RCC 7860 (cell line): ENCODE data around the gene MS4A10.
"Not testable (repeated sequence)": the region's sequence is repeated elsewhere in the genome, so short reads cannot be mapped to it uniquely, and the experiment has no call there.

Experiments
- DNase-seq: peaks from one replicate; pipeline ENCODE4 v3.0.0-alpha.2; 2015; ENCODE audit warnings: low spot score
- FAIRE-seq: peaks from 2 replicates; lab custom pipeline; 2012; peaks lifted over from hg19 to GRCh38; lab: Jason Lieb, UNC

The MS4A10 gene

GRCh38 chr11:60785136-60785535 lies at the start of gene MS4A10:
Gene MS4A10, plus strand, starts transcription at chr11:60785333. Its CDS starts 5,003 bp downstream, at chr11:60790336.
- DNase-seq (no peak), FAIRE-seq (no peak)

DNA sequence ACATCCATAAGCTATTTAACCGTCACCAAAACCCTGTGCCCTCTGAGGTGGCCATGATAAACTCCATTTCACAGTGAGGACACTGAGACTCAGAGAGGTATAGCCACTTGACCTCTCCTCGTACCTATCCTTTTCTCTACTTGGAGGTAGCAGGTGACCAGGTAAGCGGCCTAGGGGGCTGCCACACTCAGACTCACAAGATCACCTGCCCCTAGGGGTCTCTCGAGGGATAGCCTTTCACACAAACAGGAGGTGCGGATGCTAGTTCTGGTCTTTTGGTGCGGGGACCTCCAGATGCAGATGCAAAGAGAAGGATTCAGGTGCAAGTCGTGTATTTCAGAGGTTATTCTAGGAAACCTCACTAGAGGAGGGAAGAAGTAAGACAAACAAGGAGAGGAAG lies 46.0 kb upstream of the MS4A10 start:
- DNase-seq = no peak
- FAIRE-seq = no peak

DNA sequence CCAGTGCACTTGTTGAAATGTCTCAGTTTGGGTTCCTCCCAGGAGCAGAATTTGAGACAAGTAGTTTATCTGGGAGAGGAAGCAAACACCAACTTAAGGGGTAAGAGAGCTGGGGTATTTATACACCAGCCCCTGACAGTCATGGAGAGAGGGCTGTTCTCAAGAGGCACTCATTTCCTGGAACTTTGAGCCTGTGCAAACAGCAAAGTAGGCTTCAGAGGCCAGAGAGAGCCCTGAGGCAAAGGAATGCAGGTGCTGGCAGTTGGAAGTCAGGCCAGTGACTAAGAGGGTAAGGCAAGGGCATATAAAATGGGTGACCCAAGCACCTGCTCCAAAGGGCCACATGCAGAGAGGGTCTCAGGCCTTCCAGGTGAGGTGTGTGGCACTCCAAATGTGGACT lies 44.6 kb upstream of the MS4A10 start:
- FAIRE-seq = no peak

GRCh38 chr11:60741421-60741820 lies 43.7 kb upstream of the MS4A10 start:
- DNase-seq (no peak), FAIRE-seq (no peak)

More for the DNA sequence above, 44.6 kb upstream of the MS4A10 start:
- DNase-seq = no peak

- FAIRE-seq = no peak
- DNase-seq = no peak
These were observed 42.1 kb upstream of the MS4A10 start for GRCh38 chr11:60743058-60743457.

DNA sequence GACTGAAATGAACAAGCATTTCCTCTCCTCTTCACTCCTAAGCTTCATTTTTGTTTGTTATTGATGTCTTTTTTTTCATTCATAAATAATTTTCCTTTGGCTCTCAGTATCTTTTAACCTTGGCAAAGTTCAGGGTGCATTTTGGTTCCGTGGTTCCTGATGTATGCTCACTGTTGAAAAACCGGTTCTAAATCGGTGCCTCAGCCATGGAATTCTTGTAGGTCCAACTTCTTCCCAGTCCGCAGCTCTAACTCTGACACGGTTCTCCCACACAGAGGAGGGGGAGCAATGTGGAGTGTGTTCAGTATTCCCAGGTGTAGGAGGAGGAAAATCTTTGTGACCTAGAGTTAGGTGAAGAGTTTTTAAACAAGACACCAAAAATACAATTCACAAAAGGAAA lies 41.0 kb upstream of the MS4A10 start:
- FAIRE-seq (no peak), DNase-seq (no peak)

- DNase-seq (no peak), FAIRE-seq (no peak)
These were observed 37.7 kb upstream of the MS4A10 start for GRCh38 chr11:60747359-60747873.

DNA sequence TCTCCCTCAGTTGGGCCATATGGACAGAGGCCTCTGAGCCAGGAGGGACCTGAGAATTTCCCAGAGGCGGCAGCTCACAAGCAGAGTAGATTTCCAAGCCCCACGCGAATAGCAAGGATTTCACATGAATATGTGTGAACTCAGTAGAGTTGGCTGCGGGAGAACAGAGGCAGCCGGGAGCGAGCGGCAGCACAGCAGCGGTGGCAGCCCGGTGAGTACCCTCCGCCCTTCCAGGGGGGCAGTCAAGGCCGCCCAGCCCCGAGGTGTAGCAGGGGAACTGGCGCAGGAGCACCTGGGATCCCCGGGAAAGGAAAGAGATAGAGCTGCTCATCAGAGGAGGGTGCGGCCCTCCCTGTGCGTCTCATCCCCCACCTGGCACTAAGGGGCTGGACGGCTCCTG lies 36.9 kb upstream of the MS4A10 start:
- DNase-seq (no peak), FAIRE-seq (no peak)

GRCh38 chr11:60748821-60749220 lies 36.3 kb upstream of the MS4A10 start:
- DNase-seq (no peak), FAIRE-seq (no peak)

GRCh38 chr11:60750911-60751310 lies 34.2 kb upstream of the MS4A10 start:
- FAIRE-seq (no peak), DNase-seq (no peak)

- DNase-seq = no peak
- no peak for FAIRE-seq
These were observed 31.8 kb upstream of the MS4A10 start for GRCh38 chr11:60753309-60753708.

GRCh38 chr11:60754887-60755286 lies 30.2 kb upstream of the MS4A10 start:
- FAIRE-seq (no peak), DNase-seq (no peak)

DNA sequence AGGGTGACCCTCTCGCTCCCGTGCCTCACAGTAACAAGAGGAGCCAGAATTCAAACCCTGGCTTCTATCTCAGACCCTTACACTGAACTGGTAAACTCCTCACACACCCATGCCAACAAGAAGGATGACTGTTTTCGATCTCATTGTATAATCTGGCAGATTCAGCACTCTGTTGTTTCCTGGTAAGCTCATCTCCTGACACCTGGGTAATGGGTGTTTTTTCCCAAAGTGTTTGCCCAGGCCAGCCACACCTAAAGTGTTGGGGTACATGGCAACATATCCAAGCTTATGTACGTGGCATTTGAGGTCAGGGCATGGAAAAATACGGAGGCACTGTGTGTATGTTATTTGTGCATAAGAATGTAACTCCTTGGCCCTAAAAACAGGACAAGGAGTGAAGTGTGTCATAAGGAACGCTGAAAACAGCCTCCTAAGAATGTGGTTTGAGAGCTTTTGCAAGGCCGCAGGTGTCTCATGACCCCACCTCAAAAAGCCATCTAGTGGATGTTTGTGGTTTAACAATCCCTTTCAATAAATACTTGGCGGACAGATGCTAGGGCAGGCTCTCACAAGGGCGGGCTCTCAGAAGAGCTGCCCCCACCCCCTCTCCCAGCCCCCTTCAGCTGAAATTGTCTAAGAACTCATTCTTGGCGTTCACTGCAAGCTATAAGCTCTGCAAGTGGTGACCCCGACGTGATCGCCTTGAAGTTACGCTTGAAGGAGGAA lies 28.7 kb upstream of the MS4A10 start, which contains the start of gene MS4A15:
MS4A15 (plus strand) TSS at position 561 of the 726 bp plus-strand sequence. CDS start 6,867 bp downstream, outside the sequence.
- no peak for FAIRE-seq
- DNase-seq = no peak

DNA sequence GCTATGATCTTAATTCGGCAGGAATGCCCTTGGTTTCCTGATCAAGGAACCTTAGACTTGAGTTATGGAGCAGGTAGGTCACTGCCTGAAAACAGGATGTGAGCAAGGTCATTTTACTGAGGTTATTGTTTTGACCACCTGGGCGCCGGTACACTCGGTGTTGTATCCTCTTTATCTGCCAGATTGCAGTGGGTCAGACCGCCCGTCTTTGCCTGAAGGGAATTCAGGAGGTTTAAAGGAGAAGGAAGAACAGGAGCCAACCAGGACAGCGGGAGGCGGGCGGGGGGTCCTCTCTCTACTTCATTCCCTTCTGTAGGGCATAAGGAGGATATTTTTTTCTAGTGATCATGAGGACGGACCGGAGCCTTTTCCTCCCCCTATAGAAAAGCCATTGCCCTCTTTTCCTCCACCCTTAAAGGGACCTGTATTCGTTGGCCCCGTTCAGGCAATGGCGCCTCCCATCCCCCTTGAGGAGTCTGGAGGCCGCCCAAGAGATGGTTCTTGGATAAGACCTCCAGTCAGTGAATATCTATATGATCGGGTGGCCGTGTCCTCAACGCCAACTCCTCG lies 27.8 kb upstream of the MS4A10 start:
- FAIRE-seq (no peak), DNase-seq (no peak)

DNA sequence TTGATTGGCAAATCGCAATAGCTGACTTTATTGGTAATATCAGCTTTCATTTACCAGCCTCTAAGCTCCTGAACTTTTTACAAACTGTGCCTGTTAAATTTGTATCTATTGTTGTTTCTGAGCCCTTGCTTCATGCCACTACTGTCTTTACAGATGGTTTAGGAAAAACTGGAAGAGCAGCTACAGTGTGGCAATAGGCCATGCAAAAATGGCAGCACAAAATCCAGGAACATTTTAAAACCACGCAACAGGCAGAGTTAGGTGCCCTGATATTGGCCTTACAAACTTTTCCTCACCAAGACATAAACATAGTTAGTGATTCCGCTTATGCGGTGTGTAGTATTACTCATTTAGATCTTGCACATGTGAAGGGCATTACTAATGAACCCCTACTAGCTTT lies 26.5 kb upstream of the MS4A10 start:
- DNase-seq, FAIRE-seq: not testable (repeated sequence)

- not testable (repeated sequence) for DNase-seq, FAIRE-seq
These were observed 25.5 kb upstream of the MS4A10 start for GRCh38 chr11:60759438-60760225.

DNA sequence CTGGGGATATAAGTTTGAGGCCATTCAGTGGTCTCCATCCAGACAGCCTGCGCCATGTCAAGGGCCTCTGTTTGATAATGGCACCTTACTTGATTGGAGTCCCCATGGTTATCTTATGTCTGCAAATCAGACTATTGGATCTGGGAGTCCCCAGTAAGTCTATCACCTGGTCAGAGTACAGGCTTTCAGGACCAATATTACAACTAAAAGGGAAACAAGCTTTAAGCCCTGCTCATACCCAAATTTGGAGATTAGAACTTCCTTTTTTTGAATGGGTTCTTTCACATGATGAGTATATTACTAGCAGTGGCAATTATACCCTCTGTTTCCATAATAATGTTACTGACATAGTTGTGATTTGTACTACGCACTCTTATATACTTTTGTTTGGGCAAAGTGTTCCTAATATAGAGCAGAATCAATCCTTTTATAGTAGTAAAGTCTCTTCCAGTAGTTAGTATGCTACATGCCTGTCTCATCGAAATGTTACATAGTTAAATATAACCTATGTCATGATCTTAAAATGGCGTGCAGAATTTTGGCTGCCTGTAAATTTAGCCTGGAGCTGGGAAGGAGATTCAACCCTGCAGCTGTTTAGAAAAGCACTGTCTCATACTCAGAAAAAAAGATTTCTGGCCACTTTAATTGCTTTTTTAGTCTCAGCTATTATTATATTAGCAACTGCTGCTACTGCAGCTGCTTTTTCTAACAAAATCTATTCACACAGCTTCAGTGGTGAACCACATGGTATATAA lies 23.5 kb upstream of the MS4A10 start:
- FAIRE-seq (no peak), DNase-seq (no peak)

DNA sequence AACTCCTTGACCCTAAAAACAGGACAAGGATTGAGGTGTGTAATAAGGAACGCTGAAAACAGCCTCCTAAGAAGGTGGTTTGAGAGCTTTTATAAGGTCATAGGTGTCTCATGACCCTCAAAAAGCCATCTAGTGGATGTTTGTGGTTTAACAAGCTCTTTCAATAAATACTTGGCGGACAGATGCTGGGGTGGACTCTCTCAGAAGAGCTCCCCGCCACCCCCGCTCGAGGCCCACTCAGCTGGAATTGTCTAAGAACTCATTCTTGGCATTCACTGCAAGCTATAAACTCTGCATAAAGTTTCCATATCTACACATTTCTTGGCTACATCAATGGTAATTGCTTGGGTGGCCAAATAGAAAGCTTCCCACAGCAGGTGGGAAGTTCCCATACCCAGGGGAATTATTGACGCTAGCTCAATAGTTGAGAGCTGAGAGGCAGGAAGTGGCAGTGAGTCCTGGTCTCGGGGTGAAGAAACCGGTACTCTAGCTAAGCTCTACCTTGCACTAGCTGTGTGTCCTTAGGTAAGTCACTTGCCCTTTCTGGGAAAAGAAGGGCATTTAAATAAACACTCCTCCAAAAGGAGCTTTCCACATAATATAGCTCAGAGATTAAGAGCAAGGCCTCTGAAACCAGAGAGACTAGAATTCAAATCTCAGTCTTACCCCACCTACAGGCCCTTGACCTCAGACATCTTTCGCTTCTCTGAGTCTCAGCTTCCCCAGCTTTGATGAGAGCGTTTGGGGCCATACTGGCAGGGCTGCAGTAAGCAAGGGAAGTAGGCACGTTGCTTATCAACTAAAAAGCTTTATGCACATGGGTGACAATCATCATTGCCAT lies 22.1 kb upstream of the MS4A10 start:
- FAIRE-seq = no peak

GRCh38 chr11:60763692-60764369 lies 21.3 kb upstream of the MS4A10 start:
- FAIRE-seq = no peak
- no peak for DNase-seq

More for the DNA sequence above, 22.1 kb upstream of the MS4A10 start:
- no peak for DNase-seq
